Aorta (tissue), 5 donors: ENCODE measurements around the gene NCAPD2. TPM values are rescaled to one million over a fixed set of nuclear protein-coding genes. Genes with fewer than 3 reads are reported as not detected.

Experiments
- ATAC-seq: fragments of 200-7000 bp; cut with Tn5 transposase; one replicate; pipeline ENCODE4 v1.9.1; 2022; ENCODE audit warnings: moderate library complexity; ENCODE audit not compliant: low FRiP score
- DNase-seq, 2 donors: peaks; one replicate each; pipeline ENCODE4 v3.0.0-alpha.2; 2020
- H3K27ac ChIP-seq, 2 donors: one replicate each; pipeline ENCODE4 v1.5.1; 2013; ENCODE audit warnings: low read length in 2 of 2, mild to moderate bottlenecking in 2 of 2, moderate library complexity in 2 of 2, control low read depth in 1 of 2, inconsistent platforms in 1 of 2, low read depth in 1 of 2
- H3K27me3 ChIP-seq, 2 donors: one replicate each; pipeline ENCODE4 v1.6.1; 2013; ENCODE audit warnings: control low read depth in 1 of 2, low read length in 1 of 2, mild to moderate bottlenecking in 1 of 2, moderate library complexity in 1 of 2; ENCODE audit not compliant: insufficient read depth in 2 of 2, control insufficient read depth in 1 of 2
- H3K36me3 ChIP-seq, 2 donors: one replicate each; pipeline ENCODE4 v1.6.1; 2013; ENCODE audit warnings: control low read depth in 1 of 2, low read length in 1 of 2, mild to moderate bottlenecking in 1 of 2; ENCODE audit not compliant: insufficient read depth in 2 of 2, control insufficient read depth in 1 of 2
- H3K4me1 ChIP-seq, 2 donors: one replicate each; pipeline ENCODE4 v1.6.1; 2013; ENCODE audit warnings: low read length in 2 of 2, control low read depth in 1 of 2, mild to moderate bottlenecking in 1 of 2, moderate library complexity in 1 of 2; ENCODE audit not compliant: insufficient read depth in 2 of 2, control insufficient read depth in 1 of 2
- H3K4me3 ChIP-seq, 2 donors: one replicate each; pipeline ENCODE4 v1.5.1; 2013; ENCODE audit warnings: low read length in 2 of 2, control low read depth in 1 of 2, mild to moderate bottlenecking in 1 of 2
- H3K9me3 ChIP-seq: one replicate; pipeline ENCODE4 v1.6.1; 2013; ENCODE audit warnings: mild to moderate bottlenecking, low read length; ENCODE audit not compliant: control insufficient read depth
- WGBS, 2 donors: extraction: QIAGEN DNeasy Blood & Tissue Kit; methylation state at CpG; one replicate each; pipeline ENCODE4 v1.1.7; 2013; 5-methylcytosine and 5-hydroxymethylcytosine counted together
- intact Hi-C, 2 donors: fragments of 100-400 bp; cut with DNase I; formaldehyde crosslinking; loops; one replicate each; pipeline versions ENCODE4 v1.14.2 to v1.15.0; 2022
- polyA plus RNA-seq, 2 donors: library from polyadenylated mRNA; stranded (reverse); fragments of 200-250 nt; gene quantifications; one replicate each; pipeline ENCODE4 v1.2.3, GENCODE V29; 2013
- total RNA-seq, 2 donors: library from RNA; stranded (reverse); fragmentation: NEBNext Ultra II Directional; extraction: Animal tissue kit (Norgen Biotek cat#: 25700); gene quantifications; one replicate each; pipeline ENCODE4 v1.2.1, GENCODE V29; 2021
- donor health status: healthy with polysubstance abuse.
- donor health status: Bipolar disorder and iron deficiency.
- donor health status: DM: no; HTN: no; CAD: no.
- donor health status: DM: no; HTN: no; CAD: no.
- donor health status: DM: yes; HTN: yes; CAD: no.

Gene NCAPD2
- total and polyA plus RNA-seq, 4 donors: 5.1 to 32.8 (median 16.6) TPM

- H3K9me3 ChIP-seq: no peaks in the 10 kb centered on the region
- H3K4me3 ChIP-seq: peak overlapping the region; percentile 57 to 62
- H3K27me3 ChIP-seq: no peaks in the 10 kb centered on the region
- H3K4me1 ChIP-seq: no peaks in the 10 kb centered on the region
- WGBS, 2 donors: 7 to 8% methylated on average over 9 of the region's 9 CpGs
- peak overlapping the region; percentile 47 to 89 for H3K27ac ChIP-seq
- DNase-seq (peak in 1 of 2 donors; percentile 76), ATAC-seq (peak; percentile 40)
- peaks cover 0 to under 1% of the 10 kb centered on the region in 2 donors for H3K36me3 ChIP-seq
- intact Hi-C loops: no loop called here
Measured at GRCh38 chr12:6452245-6452943, 41.5 kb upstream of the NCAPD2 start.

DNA sequence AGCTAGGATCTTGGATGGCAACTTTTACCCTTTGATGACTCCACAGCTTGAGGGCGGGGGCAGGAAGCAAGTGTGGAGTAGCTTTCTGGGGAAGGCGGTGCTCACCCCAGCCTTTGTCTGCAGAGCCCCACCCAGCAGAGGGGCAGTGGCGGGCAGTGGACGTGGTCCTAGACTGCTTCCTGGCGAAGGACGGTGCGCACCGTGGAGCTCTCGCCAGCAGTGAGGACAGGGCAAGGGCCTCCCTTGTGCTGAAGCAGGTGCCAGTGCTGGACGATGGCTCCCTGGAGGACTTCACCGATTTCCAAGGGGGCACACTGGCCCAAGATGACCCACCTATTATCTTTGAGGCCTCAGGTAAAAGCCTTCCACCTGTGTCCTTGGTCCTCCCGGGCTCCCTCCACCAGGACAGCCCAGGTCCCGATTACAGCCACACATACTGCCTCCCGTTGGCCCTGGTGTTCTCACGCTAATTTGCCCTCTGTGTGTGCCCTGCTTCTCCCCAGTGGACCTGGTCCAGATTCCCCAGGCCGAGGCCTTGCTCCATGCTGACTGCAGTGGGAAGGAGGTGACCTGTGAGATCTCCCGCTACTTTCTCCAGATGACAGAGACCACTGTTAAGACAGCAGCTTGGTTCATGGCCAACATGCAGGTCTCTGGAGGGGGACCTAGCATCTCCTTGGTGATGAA is 40.8 kb upstream of the NCAPD2 start:
- intact Hi-C loops: no loop called here
- ATAC-seq: no peak
- peak in 1 of 2 donors; percentile 73 for DNase-seq
- WGBS, 2 donors: 64 to 68% methylated on average over 17 of the region's 17 CpGs
- Histone ChIP-seq H3K4me1 (no peaks in the 10 kb centered on the region), H3K27ac (peak overlapping the region in 1 of 2 donors; percentile 22), H3K4me3 (no peak overlapping the region), H3K9me3 (no peaks in the 10 kb centered on the region), H3K36me3 (peaks cover 0 to 2% of the 10 kb centered on the region in 2 donors), H3K27me3 (no peaks in the 10 kb centered on the region)

DNA sequence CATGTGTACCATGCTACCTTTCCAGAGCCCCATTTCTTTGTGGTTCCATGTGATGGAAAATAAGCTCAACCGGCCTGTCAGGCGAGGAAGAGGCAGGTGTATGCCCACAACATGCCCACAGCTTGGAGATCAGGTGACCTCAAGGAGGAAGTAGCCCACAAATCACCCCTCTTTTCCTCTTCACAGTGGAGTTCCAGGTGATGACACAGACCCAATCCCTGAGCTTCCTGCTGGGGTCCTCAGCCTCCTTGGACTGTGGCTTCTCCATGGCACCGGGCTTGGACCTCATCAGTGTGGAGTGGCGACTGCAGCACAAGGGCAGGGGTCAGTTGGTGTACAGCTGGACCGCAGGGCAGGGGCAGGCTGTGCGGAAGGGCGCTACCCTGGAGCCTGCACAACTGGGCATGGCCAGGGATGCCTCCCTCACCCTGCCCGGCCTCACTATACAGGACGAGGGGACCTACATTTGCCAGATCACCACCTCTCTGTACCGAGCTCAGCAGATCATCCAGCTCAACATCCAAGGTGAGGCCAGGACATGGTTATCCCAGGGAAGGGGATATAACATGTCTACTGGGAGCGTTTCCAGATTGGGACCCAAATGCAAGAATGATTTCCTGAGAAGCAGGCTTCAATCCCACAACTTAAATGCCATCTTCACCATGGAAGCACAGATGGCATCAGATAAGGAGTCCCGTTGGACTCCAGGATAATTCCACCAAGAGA is 36.5 kb upstream of the NCAPD2 start:
- ATAC-seq (no peak), DNase-seq (peak in 1 of 2 donors; percentile 59)
- Histone ChIP-seq H3K27me3 (no peaks in the 10 kb centered on the region), H3K36me3 (peaks cover 0 to 4% of the 10 kb centered on the region in 2 donors), H3K4me1 (no peaks in the 10 kb centered on the region), H3K4me3 (no peak overlapping the region), H3K27ac (no peak overlapping the region), H3K9me3 (no peaks in the 10 kb centered on the region)
- intact Hi-C loops: no loop called here
- WGBS, 2 donors: 85 to 87% methylated on average over 12 of the region's 12 CpGs

- Histone ChIP-seq H3K27ac (no peak overlapping the region), H3K9me3 (no peaks in the 10 kb centered on the region), H3K36me3 (peaks cover 0 to 6% of the 10 kb centered on the region in 2 donors), H3K4me1 (no peaks in the 10 kb centered on the region), H3K4me3 (no peak overlapping the region), H3K27me3 (no peaks in the 10 kb centered on the region)
- 89 to 93% methylated on average over 14 of the region's 14 CpGs for WGBS, 2 donors
- ATAC-seq (no peak), DNase-seq (peak in 1 of 2 donors; percentile 62)
- intact Hi-C loops: no loop called here
Measured at GRCh38 chr12:6458281-6459003, 35.5 kb upstream of the NCAPD2 start.

DNA sequence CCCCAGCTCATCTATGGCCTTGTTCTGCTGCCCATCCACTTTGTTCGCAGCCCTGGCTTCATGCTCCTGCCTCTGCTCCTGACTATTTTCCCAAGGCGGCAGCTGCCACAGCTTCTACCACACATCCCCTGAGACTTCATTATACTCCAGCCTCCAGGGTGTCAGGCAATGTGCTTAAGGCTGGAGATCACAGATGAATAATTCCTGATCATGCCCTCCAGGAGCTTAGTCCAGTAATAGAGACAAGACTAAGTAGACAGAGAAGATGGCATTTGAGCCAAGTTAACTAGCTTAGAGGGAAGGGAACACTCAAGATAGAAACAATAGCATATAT is 34.9 kb upstream of the NCAPD2 start:
- intact Hi-C loops: no loop called here
- DNase-seq (no peak), ATAC-seq (no peak)
- H3K27ac ChIP-seq: no peak overlapping the region
- 84 to 85% methylated on average over 2 of the region's 2 CpGs for WGBS, 2 donors
- peaks cover 0 to 6% of the 10 kb centered on the region in 2 donors for H3K36me3 ChIP-seq
- H3K4me1 ChIP-seq: no peaks in the 10 kb centered on the region
- H3K27me3 ChIP-seq: no peaks in the 10 kb centered on the region
- H3K4me3 ChIP-seq: no peak overlapping the region
- no peaks in the 10 kb centered on the region for H3K9me3 ChIP-seq

GRCh38 chr12:6460751-6461371 is 33.0 kb upstream of the NCAPD2 start:
- H3K4me3 ChIP-seq: no peak overlapping the region
- H3K27ac ChIP-seq: no peak overlapping the region
- ATAC-seq (no peak), DNase-seq (no peak)
- H3K27me3 ChIP-seq: no peaks in the 10 kb centered on the region
- 71 to 76% methylated on average over 10 of the region's 10 CpGs for WGBS, 2 donors
- no peaks in the 10 kb centered on the region for H3K9me3 ChIP-seq
- H3K4me1 ChIP-seq: no peaks in the 10 kb centered on the region
- intact Hi-C loops: no loop called here
- peaks cover 0 to 7% of the 10 kb centered on the region in 2 donors for H3K36me3 ChIP-seq

DNA sequence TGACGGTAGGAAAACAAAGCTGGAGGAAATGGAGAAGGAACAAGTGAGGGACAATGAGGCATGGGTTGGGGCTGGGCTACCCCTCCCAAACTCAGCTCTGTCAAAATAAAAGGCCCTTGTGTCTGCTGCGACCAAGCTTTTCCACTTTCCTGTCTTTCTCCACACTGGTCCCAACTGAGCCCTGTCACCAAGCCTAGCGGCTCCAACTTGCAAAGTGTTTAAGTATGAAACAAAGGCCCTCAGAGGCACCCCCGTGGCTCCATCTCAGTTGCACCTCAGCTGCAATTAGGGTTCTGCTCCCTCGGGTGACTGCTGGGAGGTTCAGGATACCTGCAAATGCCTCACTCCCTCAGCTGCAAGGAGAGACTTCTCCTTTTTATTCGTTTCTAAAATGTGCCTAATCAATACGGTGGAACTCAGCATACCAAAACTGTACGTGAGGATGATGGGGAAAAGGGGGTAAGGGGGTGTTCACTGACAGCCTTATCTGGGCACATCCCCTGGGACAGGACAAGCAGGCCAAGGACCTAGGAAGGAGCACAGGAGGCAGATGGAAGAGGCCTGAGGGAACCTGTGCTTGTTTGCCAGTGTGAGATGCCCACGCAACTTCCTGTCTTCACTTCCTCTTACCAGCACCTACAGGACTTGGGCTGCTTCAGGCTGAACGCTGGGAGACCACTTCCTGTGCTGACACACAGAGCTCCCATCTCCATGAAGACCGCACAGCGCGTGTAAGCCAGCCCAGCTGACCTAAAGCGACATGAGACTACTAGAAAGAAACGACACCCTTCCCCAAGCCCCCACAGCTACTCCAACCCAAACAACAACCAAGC is 32.3 kb upstream of the NCAPD2 start:
- no peak overlapping the region for H3K4me3 ChIP-seq
- DNase-seq (peak; percentile 70 to 84), ATAC-seq (peak; percentile 23)
- intact Hi-C loops: no loop called here
- peaks cover 0 to 9% of the 10 kb centered on the region in 2 donors for H3K36me3 ChIP-seq
- 77% methylated on average over 15 of the region's 15 CpGs for WGBS, 2 donors
- no peaks in the 10 kb centered on the region for H3K27me3 ChIP-seq
- no peak overlapping the region for H3K27ac ChIP-seq
- no peaks in the 10 kb centered on the region for H3K4me1 ChIP-seq
- no peaks in the 10 kb centered on the region for H3K9me3 ChIP-seq
